HCEC 1CT (cell line): Measurements from ENCODE around the gene BICD2.

ENCODE experiments used
- DNase-seq: peaks from one replicate; pipeline ENCODE4 v3.0.0-alpha.2; 2017

BICD2 gene

GRCh38 chr9:92746567-92747458 is 17.8 kb downstream of the BICD2 start:
- DNase-seq: peak; percentile 67

GRCh38 chr9:92745881-92746280 is 18.8 kb downstream of the BICD2 start:
- no peak for DNase-seq

- DNase-seq: no peak
Observed at GRCh38 chr9:92745331-92745730, 19.3 kb downstream of the BICD2 start.

DNA sequence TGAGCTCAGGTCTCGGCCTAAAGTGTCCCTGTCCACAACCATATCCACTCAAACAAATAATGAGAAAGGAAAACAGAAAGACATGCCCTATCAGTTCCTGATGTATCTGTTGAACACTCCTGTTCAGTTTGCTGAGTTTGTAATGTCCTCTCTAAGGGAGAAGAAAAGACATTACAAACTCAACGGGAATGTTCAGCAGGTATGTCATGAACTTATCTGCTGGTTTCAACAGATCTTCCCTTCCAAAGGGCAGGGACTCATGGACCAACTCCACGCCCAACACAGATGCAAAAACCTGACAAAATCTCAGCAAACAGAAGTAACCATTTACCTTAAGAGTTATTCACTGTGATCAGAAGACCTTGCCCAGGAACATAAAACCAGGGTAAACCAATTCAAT is 23.7 kb downstream of the BICD2 start:
- no peak for DNase-seq

GRCh38 chr9:92740446-92740961 is 24.1 kb downstream of the BICD2 start:
- DNase-seq: no peak

DNA sequence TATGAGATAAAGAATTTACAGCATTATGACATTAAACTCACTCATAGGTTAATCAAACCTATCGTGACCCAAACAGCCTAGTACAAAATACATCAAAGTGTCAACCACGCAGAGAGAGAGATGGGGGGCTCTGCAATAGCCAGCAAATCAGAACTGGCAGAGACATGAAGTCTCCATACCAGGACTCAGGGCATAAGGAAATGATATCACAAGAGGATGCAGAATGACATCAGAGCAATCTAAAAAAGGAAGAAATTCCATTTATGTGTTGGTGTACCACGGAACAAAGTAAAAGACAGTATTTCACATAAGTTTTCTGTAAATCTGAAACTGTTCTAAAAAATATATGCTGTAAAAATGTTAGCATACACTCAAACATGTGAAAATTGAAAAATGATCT is 24.6 kb downstream of the BICD2 start:
- no peak for DNase-seq

DNA sequence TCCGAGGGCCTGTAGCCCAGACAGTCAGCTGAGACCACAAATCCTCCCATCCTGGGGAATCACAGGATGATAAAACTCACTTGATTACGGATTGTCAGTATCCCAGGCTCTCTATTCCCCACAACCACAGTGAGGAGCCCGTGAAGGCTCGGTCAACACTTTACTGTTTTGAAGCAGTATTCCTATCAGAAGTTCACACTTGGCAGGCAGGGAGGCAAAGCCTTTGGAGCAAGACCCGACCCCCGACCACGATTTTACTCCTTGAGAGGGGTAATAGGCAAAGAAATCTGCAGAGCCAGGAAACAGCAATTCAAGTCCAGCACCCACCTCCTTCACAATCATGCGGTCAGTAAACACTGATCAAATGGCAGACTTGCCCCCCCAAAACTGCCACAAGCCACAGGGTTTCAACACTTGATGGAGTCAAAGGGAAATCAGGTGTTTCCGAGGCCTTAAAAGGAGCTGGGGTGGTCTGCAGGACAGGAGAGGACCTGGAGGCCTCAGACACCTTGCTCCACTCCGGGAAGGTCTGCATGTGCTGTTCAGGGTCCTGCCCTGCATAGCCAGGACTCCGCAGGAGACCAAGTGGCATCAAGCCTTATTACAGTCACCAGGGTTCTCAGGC is 25.2 kb downstream of the BICD2 start:
- no peak for DNase-seq

- DNase-seq: no peak
Observed at GRCh38 chr9:92738661-92739081, 26.0 kb downstream of the BICD2 start.

DNA sequence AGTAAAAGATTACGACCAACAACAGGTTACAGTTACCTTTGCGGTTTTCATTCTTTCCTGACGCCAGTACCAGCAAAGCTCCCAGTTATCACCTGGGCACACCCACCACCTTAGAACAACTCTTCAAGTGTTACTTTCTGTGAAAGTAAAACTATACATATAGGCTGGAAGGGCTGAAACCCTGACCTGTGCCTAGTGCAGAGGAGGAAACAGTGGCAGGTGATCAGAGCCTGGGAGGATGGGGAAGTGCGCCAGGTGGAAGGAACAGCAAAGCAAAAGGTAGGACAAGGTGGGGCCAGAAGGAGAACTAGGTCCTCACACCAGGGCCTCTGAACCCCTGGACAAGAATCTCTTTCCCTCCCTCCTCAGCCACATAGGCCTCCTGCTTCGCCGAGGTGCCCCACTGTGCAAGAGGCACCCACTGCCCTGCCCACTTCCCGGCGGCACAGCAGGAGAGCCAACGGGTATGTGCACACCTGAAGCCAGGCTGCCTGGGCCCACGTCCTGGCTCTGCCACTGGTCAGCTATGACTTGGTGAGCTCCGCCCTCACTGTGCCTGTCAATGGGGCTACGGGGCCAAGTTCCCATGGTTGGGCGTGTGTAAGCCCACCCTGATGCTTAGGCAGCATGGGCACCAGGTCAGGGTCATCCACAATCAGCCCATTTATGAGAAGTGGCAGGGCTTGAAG is 26.9 kb downstream of the BICD2 start:
- DNase-seq: no peak

DNA sequence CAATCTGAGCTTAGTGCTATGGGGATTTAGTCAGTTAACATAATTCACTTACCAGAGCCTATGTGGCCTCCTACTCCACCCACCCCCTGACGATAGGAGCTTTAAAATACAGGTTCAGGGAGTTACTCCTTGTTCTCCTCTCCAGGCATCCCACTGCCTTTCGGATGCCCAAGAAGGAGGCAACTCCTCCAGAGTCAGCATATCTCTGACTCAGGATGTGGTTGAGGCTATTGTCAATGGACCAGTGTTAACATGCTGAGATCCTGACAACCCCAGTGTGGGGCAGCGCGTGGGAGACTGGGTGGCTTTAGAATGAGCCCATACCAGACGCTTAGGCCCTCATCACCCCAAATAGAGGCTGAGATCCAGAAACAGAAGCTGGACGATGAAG is 27.4 kb downstream of the BICD2 start:
- DNase-seq: no peak

DNA sequence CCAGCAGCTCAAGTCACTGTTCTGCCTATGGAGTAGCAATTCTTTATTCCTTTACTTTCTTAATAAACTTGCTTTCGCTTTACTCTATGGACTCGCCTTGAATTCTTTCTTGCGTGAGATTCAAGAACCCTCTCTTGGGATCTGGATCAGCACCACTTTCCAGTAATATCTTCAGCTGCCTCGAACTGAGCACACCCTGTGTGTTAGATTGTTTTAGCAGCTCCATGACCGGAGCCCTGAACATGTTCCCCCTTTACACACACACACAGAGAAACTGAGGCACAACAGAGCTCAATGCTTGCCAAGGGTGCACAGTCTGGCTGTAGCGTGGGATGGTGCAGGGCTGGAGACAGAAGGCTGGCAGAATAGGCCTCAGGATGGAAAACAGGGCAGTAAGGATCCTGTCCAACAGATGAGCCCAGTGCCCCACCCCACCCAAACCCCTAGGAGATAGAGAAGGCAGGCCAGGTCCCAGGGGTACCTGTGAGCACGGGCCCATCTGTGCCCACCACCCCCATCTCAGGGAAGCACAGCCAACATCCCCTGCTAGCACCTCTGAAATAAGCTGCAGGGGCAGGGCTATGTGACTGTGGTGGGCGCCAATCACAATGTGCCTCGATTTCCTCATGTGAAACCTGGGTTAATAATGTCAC is 27.9 kb downstream of the BICD2 start:
- DNase-seq: no peak

- no peak for DNase-seq
Observed at GRCh38 chr9:92735636-92736562, 28.7 kb downstream of the BICD2 start.

DNA sequence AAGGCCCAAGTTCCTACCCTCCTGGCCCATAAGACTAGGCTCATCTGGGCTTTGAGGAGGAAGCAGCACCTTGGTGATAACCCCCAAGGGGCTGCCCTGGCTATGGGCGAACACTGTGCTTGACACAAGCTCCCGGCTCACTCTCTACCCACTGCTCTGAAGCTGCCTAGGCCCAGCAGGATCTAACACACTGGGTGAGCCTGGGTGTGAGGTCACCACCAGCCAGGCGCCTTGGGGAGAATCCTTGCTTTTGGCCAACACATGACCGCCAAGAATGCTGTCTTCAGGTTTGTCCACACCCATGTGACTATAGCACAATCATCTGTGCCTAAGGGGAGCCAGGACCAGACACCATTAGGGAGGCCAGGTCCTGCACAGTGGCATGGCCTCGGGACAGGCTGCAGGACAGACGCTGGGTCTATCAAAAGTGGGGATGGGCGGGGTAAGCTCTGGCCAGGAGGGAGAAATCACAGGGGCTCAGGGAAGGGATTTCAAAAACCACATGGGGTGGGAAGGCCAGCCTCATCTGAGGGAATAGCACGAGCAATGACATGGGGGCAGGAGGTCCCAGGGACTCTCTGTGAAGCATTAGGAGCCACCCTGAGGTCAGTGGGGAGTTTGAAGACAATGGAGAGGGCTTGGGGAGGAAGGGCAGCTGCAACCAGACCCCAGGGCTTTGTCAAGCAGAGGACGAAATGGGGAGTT is 29.6 kb downstream of the BICD2 start:
- no peak for DNase-seq

GRCh38 chr9:92730897-92731296 is 33.7 kb downstream of the BICD2 start:
- no peak for DNase-seq

- no peak for DNase-seq
Observed at GRCh38 chr9:92729735-92730155, 34.9 kb downstream of the BICD2 start.

- DNase-seq: peak; percentile 11
Observed at GRCh38 chr9:92728831-92729734, 35.5 kb downstream of the BICD2 start.

- no peak for DNase-seq
Observed at GRCh38 chr9:92727716-92728700, 36.6 kb downstream of the BICD2 start.

DNA sequence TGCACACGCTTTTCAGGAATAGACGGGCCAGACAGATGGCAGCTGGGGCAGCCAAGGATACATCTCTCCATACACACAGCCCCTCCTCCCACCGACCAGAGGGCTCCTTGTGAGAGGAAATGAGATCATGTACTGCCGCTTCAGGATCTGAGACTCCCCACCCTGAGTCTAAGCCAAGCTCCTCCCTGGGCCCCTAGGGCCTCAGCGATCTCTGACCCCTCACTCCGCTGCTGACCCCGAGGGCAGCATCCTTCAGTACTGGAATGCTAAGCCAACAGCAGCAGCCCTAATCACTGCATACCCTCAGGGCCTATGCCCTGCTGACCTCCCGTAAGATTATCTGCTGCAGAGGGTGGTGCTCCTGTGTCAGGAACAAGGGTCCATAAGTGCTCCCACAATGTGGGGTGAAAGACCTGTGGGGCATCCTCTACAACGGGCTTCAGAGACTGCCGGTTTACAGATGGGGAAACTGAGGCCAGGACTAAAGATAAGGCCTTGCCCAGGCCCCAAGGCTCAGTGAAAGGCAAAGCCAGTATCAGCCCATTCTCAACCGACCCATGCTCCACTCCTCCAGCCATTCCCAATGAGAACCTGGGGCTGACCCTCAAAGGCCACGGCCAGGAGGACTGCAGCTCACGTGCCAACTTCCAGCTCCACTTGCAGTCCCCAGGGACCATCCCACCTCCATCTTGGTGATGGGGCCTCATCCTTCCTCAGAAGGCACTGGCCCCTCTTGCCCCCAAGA is 37.5 kb downstream of the BICD2 start:
- DNase-seq: no peak
